HepG2 (cell line): ENCODE results near the gene STMND1. TPM values are rescaled to one million over a fixed set of nuclear protein-coding genes. Genes with fewer than 3 reads are reported as not detected.

ENCODE experiments used
- ATAC-seq: fragments of 200-7000 bp; cut with Tn5 transposase; 3 replicates; pipeline ENCODE4 v1.9.1; 2020; ENCODE audit warnings: mild to moderate bottlenecking, moderate library complexity
- BruUV-seq: library from RNA; stranded (reverse); fragments of 400-500 nt; replicated peaks from 2 replicates; lab custom pipeline; 2021; lab: Mats Ljungman, UMichigan
- CTCF ChIA-PET: fragments of 300-600 bp; formaldehyde crosslinking; extraction: SDS; loops from one replicate; lab custom pipeline; 2021; ENCODE audit warnings: low total read pairs, inconsistent platforms, low intra/inter-chr PET ratio; lab: Yijun Ruan, JAX
- POLR2A ChIA-PET: fragments of 350-600 bp; sonication (Branson Sonifier 250); formaldehyde crosslinking; loops from one replicate; lab custom pipeline; 2020; ENCODE audit warnings: antibody characterized with exemption, inconsistent platforms; lab: Yijun Ruan, JAX
- DNase-seq: peaks from one replicate; pipeline ENCODE4 v3.0.0-alpha.2; 2015; ENCODE audit warnings: low spot score
- FAIRE-seq: peaks from 3 replicates; lab custom pipeline; 2011; peaks lifted over from hg19 to GRCh38; lab: Jason Lieb, UNC
- H2AFZ ChIP-seq: one replicate; pipeline ENCODE4 v1.6.1; 2011; ENCODE audit warnings: low read length, inconsistent platforms
- H3K27ac ChIP-seq: fragments of 300-600 bp; 3 replicates; pipeline ENCODE4 v1.8.0; 2011; ENCODE audit warnings: mixed run types, mild to moderate bottlenecking, mixed read lengths, low read length, inconsistent platforms; ENCODE audit not compliant: insufficient read depth; ENCODE audit errors: extremely low read length
- H3K27me3 ChIP-seq, 2 experiments: fragments of 200-600 bp in 1 of 2; 2 replicates in 1 of 2; 3 replicates in 1 of 2; pipeline versions ENCODE4 v1.6.0 to v1.8.0; 2011; ENCODE audit warnings: low read length in 2 of 2, mild to moderate bottlenecking in 2 of 2, moderate library complexity in 2 of 2, inconsistent platforms in 1 of 2; ENCODE audit not compliant: insufficient read depth in 2 of 2, control insufficient read depth in 1 of 2
- H3K36me3 ChIP-seq, 2 experiments: fragments of 200-600 bp in 1 of 2; replicated peaks in 1 of 2; 2 replicates in 1 of 2; 3 replicates in 1 of 2; pipeline versions ENCODE4 v1.5.1 to v1.8.0; 2011; ENCODE audit warnings: low read length in 2 of 2, inconsistent platforms in 1 of 2; ENCODE audit not compliant: insufficient read depth in 2 of 2, control insufficient read depth in 1 of 2
- H3K4me1 ChIP-seq: 2 replicates; pipeline ENCODE4 v1.5.1; 2012; ENCODE audit warnings: low read length, inconsistent platforms; ENCODE audit not compliant: insufficient read depth
- H3K4me2 ChIP-seq: 2 replicates; pipeline ENCODE4 v1.6.0; 2011; ENCODE audit warnings: low read depth, low read length, inconsistent platforms
- H3K4me3 ChIP-seq, 3 experiments: fragments of 200-600 bp in 1 of 3; sonication (generic), shearing (Covaris generic) in 1 of 3; replicated peaks in 1 of 3; 2 replicates each; pipeline ENCODE4 v1.5.1; 2011 to 2016; ENCODE audit warnings: low read length in 3 of 3, inconsistent platforms in 2 of 3, low read depth in 2 of 3, mild to moderate bottlenecking in 2 of 3, control low read depth in 1 of 3, mixed read lengths in 1 of 3; ENCODE audit not compliant: insufficient read depth in 1 of 3
- H3K79me2 ChIP-seq: one replicate; pipeline ENCODE4 v1.6.1; 2011; ENCODE audit warnings: low read length, inconsistent platforms; ENCODE audit not compliant: insufficient read depth
- H3K9ac ChIP-seq: 2 replicates; pipeline ENCODE4 v1.6.0; 2011; ENCODE audit warnings: mild to moderate bottlenecking, low read depth, low read length, inconsistent platforms; ENCODE audit not compliant: insufficient read depth
- H3K9me3 ChIP-seq: 2 replicates; pipeline ENCODE4 v1.5.1; 2012; ENCODE audit warnings: mild to moderate bottlenecking, low read length
- H4K20me1 ChIP-seq: 2 replicates; pipeline ENCODE4 v1.6.0; 2011; ENCODE audit warnings: inconsistent platforms, mild to moderate bottlenecking, low read length, moderate library complexity; ENCODE audit not compliant: insufficient read depth
- ARNT ChIP-seq: fragments of 450-650 bp; IDR thresholded peaks from 2 replicates; pipeline ENCODE4 v1.6.1; 2017
- ATF3 ChIP-seq: sonication (generic); formaldehyde crosslinking; IDR thresholded peaks from 2 replicates; pipeline ENCODE4 v1.4.0; 2020; ENCODE audit warnings: missing genetic modification reagents
- BHLHE40 ChIP-seq: IDR thresholded peaks from 2 replicates; pipeline ENCODE4 v1.6.1; 2011; ENCODE audit warnings: low read length, improper control_type of control experiment
- CBFB ChIP-seq: sonication (generic); formaldehyde crosslinking; IDR thresholded peaks from 2 replicates; pipeline ENCODE4 v1.4.0; 2020; ENCODE audit warnings: missing genetic modification reagents
- CEBPB ChIP-seq: IDR thresholded peaks from 2 replicates; pipeline ENCODE4 v1.6.1; 2011; ENCODE audit warnings: low read depth, low read length, improper control_type of control experiment, borderline replicate concordance
- CEBPG ChIP-seq: IDR thresholded peaks from 2 replicates; pipeline ENCODE4 v1.6.1; 2016
- CTCF ChIP-seq: sonication (generic); formaldehyde crosslinking; IDR thresholded peaks from 2 replicates; pipeline ENCODE4 v1.5.0; 2020; ENCODE audit warnings: mild to moderate bottlenecking, missing genetic modification reagents, moderate library complexity
- MAFF ChIP-seq: IDR thresholded peaks from 2 replicates; pipeline ENCODE4 v1.6.1; 2011; ENCODE audit warnings: low read depth, low read length, improper control_type of control experiment
- MAFK ChIP-seq, 2 experiments: IDR thresholded peaks in 1 of 2; conservative IDR thresholded peaks in 1 of 2; 2 replicates each; pipeline ENCODE4 v1.6.1; 2011; ENCODE audit warnings: improper control_type of control experiment in 2 of 2, low read length in 2 of 2
- MIXL1 ChIP-seq: IDR thresholded peaks from 2 replicates; pipeline ENCODE4 v1.6.1; 2016
- MLX ChIP-seq: IDR thresholded peaks from 2 replicates; pipeline ENCODE4 v1.6.1; 2016
- RAD21 ChIP-seq: fragments of 450-650 bp; formaldehyde crosslinking; IDR thresholded peaks from 2 replicates; pipeline ENCODE4 v1.5.0; 2020; ENCODE audit warnings: mild to moderate bottlenecking
- SALL1 ChIP-seq: sonication (generic); formaldehyde crosslinking; IDR thresholded peaks from 2 replicates; pipeline ENCODE4 v1.8.0; 2022; ENCODE audit warnings: mild to moderate bottlenecking, missing genetic modification reagents
- SMC3 ChIP-seq: IDR thresholded peaks from 2 replicates; pipeline ENCODE4 v1.6.1; 2011; ENCODE audit warnings: low read length, improper control_type of control experiment
- ZNF501 ChIP-seq: sonication (generic); formaldehyde crosslinking; IDR thresholded peaks from 2 replicates; pipeline ENCODE4 v1.5.1; 2020; ENCODE audit warnings: mild to moderate bottlenecking, moderate library complexity, missing genetic modification reagents
- ZNF790 ChIP-seq: sonication (generic); formaldehyde crosslinking; IDR thresholded peaks from 2 replicates; pipeline ENCODE4 v1.8.0; 2022; ENCODE audit warnings: missing genetic modification reagents, mild to moderate bottlenecking, borderline replicate concordance
- WGBS: methylation state at CpG from one replicate; pipeline ENCODE4 v1.1.6; 2017; ENCODE audit warnings: low lambda C conversion rate; 5-methylcytosine and 5-hydroxymethylcytosine counted together
- in situ Hi-C: cut with HindIII; loops from 2 replicates; pipeline ENCODE4 v1.10.0; 2017; ENCODE audit warnings: low pct_unique_long_range_greater_than_20kb; ENCODE audit not compliant: extremely low pct_ligation_motif_present
- intact Hi-C: fragments of 100-400 bp; cut with micrococcal nuclease; formaldehyde crosslinking; loops from one replicate; pipeline ENCODE4 v1.10.0; 2022; ENCODE audit not compliant: unreplicated experiment
- polyA plus RNA-seq, 8 experiments: library from polyadenylated mRNA; depleted of rRNA in 3 of 8; stranded (reverse) in 7 of 8; unstranded in 1 of 8; fragments of >200 nt; fragmentation: Illumina TruSeq in 4 of 8; extraction: Trizol in 4 of 8; gene quantifications; 2 replicates each; pipeline versions ENCODE4 v1.2.1 to v1.2.3, GENCODE V29; 2011 to 2016; ENCODE audit warnings: low read depth in 4 of 8, missing spikeins in 1 of 8, mixed read lengths in 1 of 8; ENCODE audit not compliant: insufficient read depth in 1 of 8
- total RNA-seq, 5 experiments: library from RNA; depleted of rRNA; stranded (reverse); fragments of >200 nt; fragmentation: Illumina TruSeq; extraction: Trizol; gene quantifications; 2 replicates each; pipeline ENCODE4 v1.2.3, GENCODE V29; 2016; ENCODE audit warnings: low read depth in 1 of 5

Gene STMND1
- total and polyA plus RNA-seq, 2 of the 13 experiments (the other 11 are each of a cell fraction or from before 2014, with no cell fraction given), result not detected

- no peak for DNase-seq
- Histone ChIP-seq H3K27ac (no peak overlapping the region), H3K9ac (no peak overlapping the region), H3K9me3 (no peaks in the 10 kb centered on the region), H3K36me3 (no peaks in the 10 kb centered on the region), H3K4me3 (no peak overlapping the region), H4K20me1 (no peaks in the 10 kb centered on the region), H3K27me3 (peaks cover 0 to 4% of the 10 kb centered on the region in 2 experiments; a peak in 1 of 5 replicates), H3K4me1 (no peaks in the 10 kb centered on the region), H3K79me2 (no peaks in the 10 kb centered on the region), H2AFZ (no peak overlapping the region), H3K4me2 (no peak overlapping the region)
- intact Hi-C loops (no loop called here), in situ Hi-C loops (loop anchor here (10.0 kb wide), 1 partner anchor 309 kb away; no protein-coding TSS in a partner anchor)
- BruUV-seq, result no TSS peak
- CTCF ChIA-PET, result no interaction called here
- no peak for ATAC-seq
- peak; percentile 37 to 73 for TF ChIP-seq MAFK (conservative IDR thresholded peaks at IDR 0.05 in 1 of 2, IDR thresholded peaks at IDR 0.05 in 1 of 2; ENCODE audit: low read length in 2 of 2)
- TF ChIP-seq ARNT, result no peak
- TF ChIP-seq CEBPG (CRISPR knock-in tag), result 0 out of 2 replicates have a peak, but pooled peaks have one; percentile 9
- TF ChIP-seq CEBPB, result peak; percentile 89
- TF ChIP-seq MAFF, result peak; percentile 51
- POLR2A ChIA-PET, result no interaction called here
- FAIRE-seq, result no peak
- WGBS, result 27% methylated on average over 3 of the region's 3 CpGs
Observed at GRCh38 chr6:17083397-17083796, 18.5 kb upstream of the STMND1 start.

- no peaks in the 10 kb centered on the region for H3K4me1 ChIP-seq
- H3K9ac ChIP-seq, result no peak overlapping the region
- H2AFZ ChIP-seq, result no peak overlapping the region
- intact Hi-C loops, result loop anchor here (1.0 to 2.0 kb wide), 2 partner anchors 324 to 754 kb away; no protein-coding TSS in a partner anchor
- no peak overlapping the region for H3K4me3 ChIP-seq
- DNase-seq, result peak; percentile 63
- no peak for FAIRE-seq
- no peaks in the 10 kb centered on the region for H3K36me3 ChIP-seq
- in situ Hi-C loops, result loop anchor here (10.0 kb wide), 1 partner anchor 312 kb away; no protein-coding TSS in a partner anchor
- ChIA-PET POLR2A (no interaction called here), CTCF (no interaction called here)
- no peak overlapping the region for H3K4me2 ChIP-seq
- H3K27me3 ChIP-seq, result peaks cover 0 to 10% of the 10 kb centered on the region in 2 experiments; a peak in 1 of 5 replicates
- no peaks in the 10 kb centered on the region for H3K9me3 ChIP-seq
- WGBS, result 25% methylated on average over 9 of the region's 11 CpGs
- no TSS peak for BruUV-seq
- no peaks in the 10 kb centered on the region for H3K79me2 ChIP-seq
- ATAC-seq, result peak; percentile 95
- H4K20me1 ChIP-seq, result no peaks in the 10 kb centered on the region
- no peak overlapping the region for H3K27ac ChIP-seq
- TF ChIP-seq ZNF790 (CRISPR knock-in tag) (no peak), BHLHE40 (no peak), ATF3 (peak; percentile 80), CBFB (CRISPR knock-in tag) (no peak), SALL1 (CRISPR knock-in tag) (0 out of 2 replicates have a peak, but pooled peaks have one; percentile 26), RAD21 (CRISPR knock-in tag) (0 out of 2 replicates have a peak, but pooled peaks have one; percentile 39), MLX (CRISPR knock-in tag) (no peak), SMC3 (peak; percentile 59), MIXL1 (CRISPR knock-in tag) (peak; percentile 98), ZNF501 (CRISPR knock-in tag) (peak; percentile 65), CTCF (peak; percentile 74), CEBPB (peak; percentile 93)
Observed at GRCh38 chr6:17086469-17086868, 15.4 kb upstream of the STMND1 start.
